HepG2 (cell line): ENCODE results near the gene CNOT2. TPM values are rescaled to one million over a fixed set of nuclear protein-coding genes. Genes with fewer than 3 reads are reported as not detected.

Experiments used
- ATAC-seq: fragments of 200-7000 bp; cut with Tn5 transposase; 3 replicates; pipeline ENCODE4 v1.9.1; 2020; ENCODE audit warnings: mild to moderate bottlenecking, moderate library complexity
- BruUV-seq: library from RNA; stranded (reverse); fragments of 400-500 nt; replicated peaks from 2 replicates; lab custom pipeline; 2021; lab: Mats Ljungman, UMichigan
- CTCF ChIA-PET: fragments of 300-600 bp; formaldehyde crosslinking; extraction: SDS; loops from one replicate; lab custom pipeline; 2021; ENCODE audit warnings: low total read pairs, inconsistent platforms, low intra/inter-chr PET ratio; lab: Yijun Ruan, JAX
- POLR2A ChIA-PET: fragments of 350-600 bp; sonication (Branson Sonifier 250); formaldehyde crosslinking; loops from one replicate; lab custom pipeline; 2020; ENCODE audit warnings: antibody characterized with exemption, inconsistent platforms; lab: Yijun Ruan, JAX
- DNase-seq: peaks from one replicate; pipeline ENCODE4 v3.0.0-alpha.2; 2015; ENCODE audit warnings: low spot score
- FAIRE-seq: peaks from 3 replicates; lab custom pipeline; 2011; peaks lifted over from hg19 to GRCh38; lab: Jason Lieb, UNC
- H2AFZ ChIP-seq: one replicate; pipeline ENCODE4 v1.6.1; 2011; ENCODE audit warnings: low read length, inconsistent platforms
- H3K27ac ChIP-seq: fragments of 300-600 bp; 3 replicates; pipeline ENCODE4 v1.8.0; 2011; ENCODE audit warnings: mixed run types, mild to moderate bottlenecking, mixed read lengths, low read length, inconsistent platforms; ENCODE audit not compliant: insufficient read depth; ENCODE audit errors: extremely low read length
- H3K27me3 ChIP-seq, 2 experiments: fragments of 200-600 bp in 1 of 2; 2 replicates in 1 of 2; 3 replicates in 1 of 2; pipeline versions ENCODE4 v1.6.0 to v1.8.0; 2011; ENCODE audit warnings: low read length in 2 of 2, mild to moderate bottlenecking in 2 of 2, moderate library complexity in 2 of 2, inconsistent platforms in 1 of 2; ENCODE audit not compliant: insufficient read depth in 2 of 2, control insufficient read depth in 1 of 2
- H3K36me3 ChIP-seq, 2 experiments: fragments of 200-600 bp in 1 of 2; replicated peaks in 1 of 2; 2 replicates in 1 of 2; 3 replicates in 1 of 2; pipeline versions ENCODE4 v1.5.1 to v1.8.0; 2011; ENCODE audit warnings: low read length in 2 of 2, inconsistent platforms in 1 of 2; ENCODE audit not compliant: insufficient read depth in 2 of 2, control insufficient read depth in 1 of 2
- H3K4me1 ChIP-seq: 2 replicates; pipeline ENCODE4 v1.5.1; 2012; ENCODE audit warnings: low read length, inconsistent platforms; ENCODE audit not compliant: insufficient read depth
- H3K4me2 ChIP-seq: 2 replicates; pipeline ENCODE4 v1.6.0; 2011; ENCODE audit warnings: low read depth, low read length, inconsistent platforms
- H3K4me3 ChIP-seq, 3 experiments: fragments of 200-600 bp in 1 of 3; sonication (generic), shearing (Covaris generic) in 1 of 3; replicated peaks in 1 of 3; 2 replicates each; pipeline ENCODE4 v1.5.1; 2011 to 2016; ENCODE audit warnings: low read length in 3 of 3, inconsistent platforms in 2 of 3, low read depth in 2 of 3, mild to moderate bottlenecking in 2 of 3, control low read depth in 1 of 3, mixed read lengths in 1 of 3; ENCODE audit not compliant: insufficient read depth in 1 of 3
- H3K79me2 ChIP-seq: one replicate; pipeline ENCODE4 v1.6.1; 2011; ENCODE audit warnings: low read length, inconsistent platforms; ENCODE audit not compliant: insufficient read depth
- H3K9ac ChIP-seq: 2 replicates; pipeline ENCODE4 v1.6.0; 2011; ENCODE audit warnings: mild to moderate bottlenecking, low read depth, low read length, inconsistent platforms; ENCODE audit not compliant: insufficient read depth
- H3K9me3 ChIP-seq: 2 replicates; pipeline ENCODE4 v1.5.1; 2012; ENCODE audit warnings: mild to moderate bottlenecking, low read length
- H4K20me1 ChIP-seq: 2 replicates; pipeline ENCODE4 v1.6.0; 2011; ENCODE audit warnings: inconsistent platforms, mild to moderate bottlenecking, low read length, moderate library complexity; ENCODE audit not compliant: insufficient read depth
- AGO1 ChIP-seq: fragments of 200-400 bp; formaldehyde crosslinking; IDR thresholded peaks from 2 replicates; pipeline ENCODE4 v1.6.1; 2017; ENCODE audit warnings: mild to moderate bottlenecking, low read depth, low read length, moderate library complexity; ENCODE audit not compliant: poor library complexity, severe bottlenecking
- CEBPG ChIP-seq: IDR thresholded peaks from 2 replicates; pipeline ENCODE4 v1.6.1; 2016
- JARID2 ChIP-seq: sonication (generic); formaldehyde crosslinking; IDR thresholded peaks from 2 replicates; pipeline ENCODE4 v1.8.1; 2023; ENCODE audit warnings: missing genetic modification reagents, inconsistent platforms; ENCODE audit not compliant: insufficient replicate concordance
- KLF9 ChIP-seq: IDR thresholded peaks from 2 replicates; pipeline ENCODE4 v1.6.1; 2016; ENCODE audit warnings: low read depth
- MYC ChIP-seq: sonication (generic); formaldehyde crosslinking; IDR thresholded peaks from 2 replicates; pipeline ENCODE4 v1.9.0; 2021; ENCODE audit warnings: missing genetic modification reagents, borderline replicate concordance
- RFXAP ChIP-seq: sonication (generic); formaldehyde crosslinking; IDR thresholded peaks from 2 replicates; pipeline ENCODE4 v1.4.0; 2020; ENCODE audit warnings: missing genetic modification reagents, borderline replicate concordance
- SALL2 ChIP-seq: sonication (generic); formaldehyde crosslinking; IDR thresholded peaks from 2 replicates; pipeline ENCODE4 v1.8.1; 2023; ENCODE audit warnings: mild to moderate bottlenecking, missing genetic modification reagents, inconsistent platforms
- TOE1 ChIP-seq: sonication (generic); formaldehyde crosslinking; IDR thresholded peaks from 2 replicates; pipeline ENCODE4 v1.4.0; 2020; ENCODE audit warnings: mild to moderate bottlenecking, missing genetic modification reagents
- ZNF3 ChIP-seq: IDR thresholded peaks from 2 replicates; pipeline ENCODE4 v1.7.0; 2017; ENCODE audit warnings: inconsistent platforms
- ZNF432 ChIP-seq: sonication (generic); formaldehyde crosslinking; IDR thresholded peaks from 2 replicates; pipeline ENCODE4 v1.5.0; 2020; ENCODE audit warnings: missing genetic modification reagents, mild to moderate bottlenecking, borderline replicate concordance
- ZNF446 ChIP-seq: sonication (generic); formaldehyde crosslinking; IDR thresholded peaks from 2 replicates; pipeline ENCODE4 v1.5.0; 2020; ENCODE audit warnings: mild to moderate bottlenecking, missing genetic modification reagents
- ZNF766 ChIP-seq: sonication (generic); formaldehyde crosslinking; IDR thresholded peaks from 2 replicates; pipeline ENCODE4 v1.5.0; 2020; ENCODE audit warnings: missing genetic modification reagents, borderline replicate concordance
- WGBS: methylation state at CpG from one replicate; pipeline ENCODE4 v1.1.6; 2017; ENCODE audit warnings: low lambda C conversion rate; 5-methylcytosine and 5-hydroxymethylcytosine counted together
- in situ Hi-C: cut with HindIII; loops from 2 replicates; pipeline ENCODE4 v1.10.0; 2017; ENCODE audit warnings: low pct_unique_long_range_greater_than_20kb; ENCODE audit not compliant: extremely low pct_ligation_motif_present
- intact Hi-C: fragments of 100-400 bp; cut with micrococcal nuclease; formaldehyde crosslinking; loops from one replicate; pipeline ENCODE4 v1.10.0; 2022; ENCODE audit not compliant: unreplicated experiment
- polyA plus RNA-seq, 8 experiments: library from polyadenylated mRNA; depleted of rRNA in 3 of 8; stranded (reverse) in 7 of 8; unstranded in 1 of 8; fragments of >200 nt; fragmentation: Illumina TruSeq in 4 of 8; extraction: Trizol in 4 of 8; gene quantifications; 2 replicates each; pipeline versions ENCODE4 v1.2.1 to v1.2.3, GENCODE V29; 2011 to 2016; ENCODE audit warnings: low read depth in 4 of 8, missing spikeins in 1 of 8, mixed read lengths in 1 of 8; ENCODE audit not compliant: insufficient read depth in 1 of 8
- total RNA-seq, 5 experiments: library from RNA; depleted of rRNA; stranded (reverse); fragments of >200 nt; fragmentation: Illumina TruSeq; extraction: Trizol; gene quantifications; 2 replicates each; pipeline ENCODE4 v1.2.3, GENCODE V29; 2016; ENCODE audit warnings: low read depth in 1 of 5

The CNOT2 gene
- total and polyA plus RNA-seq, 2 of the 13 experiments (the other 11 are each of a cell fraction or from before 2014, with no cell fraction given) = 54.5 to 76.6 TPM

- intact Hi-C loops (loop anchor here (10.0 kb wide), 2 partner anchors 85 to 115 kb away; partner anchors contain the start of gene KCNMB4), in situ Hi-C loops (no loop called here)
- H2AFZ ChIP-seq = no peak overlapping the region
- ATAC-seq = no peak
- FAIRE-seq = no peak
- peaks cover 54% of the 10 kb centered on the region for H4K20me1 ChIP-seq
- 92% methylated on average over 2 of the region's 2 CpGs for WGBS
- ChIA-PET CTCF (no interaction called here), POLR2A (no interaction called here)
- BruUV-seq = no TSS peak
- peaks cover 65% of the 10 kb centered on the region for H3K4me1 ChIP-seq
- H3K27ac ChIP-seq = no peak overlapping the region
- 0 out of 5 replicates have a peak, but pooled peaks cover 0 to 3% of the 10 kb centered on the region in 2 experiments for H3K36me3 ChIP-seq
- TF ChIP-seq RFXAP (CRISPR knock-in tag) = no peak
- TF ChIP-seq AGO1 = no peak
- TF ChIP-seq ZNF446 (CRISPR knock-in tag) = no peak
- TF ChIP-seq ZNF3 (CRISPR knock-in tag) = no peak
- no peak for TF ChIP-seq JARID2 (CRISPR knock-in tag)
- TF ChIP-seq ZNF766 (CRISPR knock-in tag) = no peak
- no peak for TF ChIP-seq MYC
- TF ChIP-seq ZNF432 (CRISPR knock-in tag) = no peak
- no peak for TF ChIP-seq KLF9 (CRISPR knock-in tag)
- TF ChIP-seq TOE1 (CRISPR knock-in tag) = no peak
- TF ChIP-seq SALL2 (CRISPR knock-in tag) = no peak
- no peak for TF ChIP-seq CEBPG
- H3K9me3 ChIP-seq = no peaks in the 10 kb centered on the region
- H3K9ac ChIP-seq = no peak overlapping the region
- H3K27me3 ChIP-seq = no peaks in the 10 kb centered on the region
- no peak overlapping the region for H3K4me3 ChIP-seq
- peaks cover 98% of the 10 kb centered on the region for H3K79me2 ChIP-seq
- no peak overlapping the region for H3K4me2 ChIP-seq
- no peak for DNase-seq
Observed at GRCh38 chr12:70249903-70250302, 6.7 kb downstream of the CNOT2 start.
